OCI-LY7 (cell line): ENCODE results near the gene KRTAP13-2.

Source experiments
- CTCF ChIP-seq: fragments of 200-600 bp; sonication (generic); conservative IDR thresholded peaks from 2 replicates; pipeline ENCODE4 v1.5.1; 2014; ENCODE audit warnings: mild to moderate bottlenecking, antibody characterized with exemption, low read length, moderate library complexity, mixed read lengths
- EZH2phosphoT487 ChIP-seq: fragments of 200-600 bp; sonication (generic); IDR thresholded peaks from 2 replicates; pipeline ENCODE4 v1.6.1; 2018; ENCODE audit warnings: low read depth, borderline replicate concordance, mild to moderate bottlenecking, mixed run types, antibody characterized with exemption, low read length, moderate library complexity, mixed read lengths

- no peak for TF ChIP-seq CTCF
- no peak for TF ChIP-seq EZH2phosphoT487
Measured at GRCh38 chr21:30372139-30372770, at the start of gene KRTAP13-2.
